Measurements from ENCODE around the gene MTMR12. TPM values are rescaled to one million over a fixed set of nuclear protein-coding genes. Genes with fewer than 3 reads are reported as not detected.

MTMR12 gene
- total and polyA plus RNA-seq, 2 of the 13 experiments (the other 11 are each of a cell fraction or from before 2014, with no cell fraction given) = 23.4 to 36.6 TPM

DNA sequence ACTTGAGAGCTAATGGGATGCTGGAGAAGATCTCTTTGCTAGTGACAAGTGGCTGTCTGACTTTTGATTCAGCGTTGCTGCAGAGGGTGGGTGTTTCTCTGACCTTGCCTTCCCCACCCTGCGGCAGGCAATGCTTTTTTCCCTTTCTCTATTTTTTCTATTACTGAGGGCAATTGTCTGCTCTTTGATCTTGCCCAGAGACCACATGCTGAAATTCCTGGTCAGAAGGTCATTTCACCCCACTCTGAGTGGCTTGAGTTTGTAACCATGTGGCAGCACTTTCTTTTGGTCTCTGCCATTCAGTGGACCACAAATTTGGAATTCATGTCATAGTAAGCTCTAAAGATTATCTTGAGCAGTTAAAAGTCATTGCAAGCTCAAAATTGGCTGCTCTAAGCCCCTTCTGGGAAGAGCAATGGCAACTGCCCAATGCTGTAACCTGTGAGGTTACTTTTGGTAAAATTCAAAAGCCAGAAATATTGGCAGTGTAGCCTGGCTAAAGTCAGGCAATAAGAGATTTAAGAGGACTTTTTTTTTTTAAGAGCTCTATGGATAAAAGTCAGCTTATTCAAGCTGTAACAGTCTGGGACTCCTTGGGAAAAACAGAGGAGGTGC, 30.4 kb upstream of the MTMR12 start:
- Histone ChIP-seq H3K79me2 (ENCODE audit: insufficient read depth, low read length) (no peaks in the 10 kb centered on the region), H3K9ac (ENCODE audit: insufficient read depth, low read depth, low read length) (peak overlapping the region; percentile 13; the same call in 1 of the 2 replicates), H4K20me1 (ENCODE audit: insufficient read depth, low read length) (no peaks in the 10 kb centered on the region), H3K9me3 (ENCODE audit: low read length) (peaks cover 41% of the 10 kb centered on the region), H2AFZ (ENCODE audit: low read length) (peak overlapping the region; percentile 15), H3K27ac (ENCODE audit: extremely low read length, insufficient read depth, low read length) (peak overlapping the region; percentile 61), H3K4me2 (ENCODE audit: low read depth, low read length) (peak overlapping the region; percentile 46), H3K36me3 (replicated peaks in 1 of 2; ENCODE audit: control insufficient read depth in 1 of 2, insufficient read depth in 2 of 2, low read length in 2 of 2) (no peaks in the 10 kb centered on the region), H3K4me1 (ENCODE audit: insufficient read depth, low read length) (peaks cover 28% of the 10 kb centered on the region), H3K4me3 (replicated peaks in 1 of 3; ENCODE audit: insufficient read depth in 1 of 3, low read depth in 2 of 3, low read length in 3 of 3) (peak overlapping the region in 1 of 3 experiments; percentile 29; a peak in 1 of 6 replicates), H3K27me3 (ENCODE audit: control insufficient read depth in 1 of 2, insufficient read depth in 2 of 2, low read length in 2 of 2) (no peaks in the 10 kb centered on the region)
- POLR2A ChIA-PET = interaction anchor here (0.8 kb wide), 1 partner anchor 109 kb away, joined by 3 read pairs; no protein-coding TSS in a partner anchor
- BruUV-seq (replicated peaks) = no TSS peak
- in situ Hi-C loops (cut with HindIII; ENCODE audit: extremely low pct_ligation_motif_present, low pct_unique_long_range_greater_than_20kb) = no loop called here
- peak; percentile 76 for DNase-seq (ENCODE audit: low spot score)
- intact Hi-C loops (cut with micrococcal nuclease; ENCODE audit: unreplicated experiment) = no loop called here
- 8% methylated on average over 2 of the region's 2 CpGs for WGBS (ENCODE audit: low lambda C conversion rate)
- CTCF ChIA-PET (ENCODE audit: low intra/inter-chr PET ratio, low total read pairs) = no interaction called here
- FAIRE-seq = peak; percentile 81
- peak; percentile 93 for ATAC-seq
- TF ChIP-seq SMAD1 (CRISPR knock-in tag; IDR thresholded peaks at IDR 0.05; ENCODE audit: borderline replicate concordance, low read depth) (no peak), KLF16 (CRISPR knock-in tag; IDR thresholded peaks at IDR 0.05) (peak in 1 of 2 experiments; percentile 32; a peak in 1 of 4 replicates), DMAP1 (CRISPR knock-in tag; IDR thresholded peaks at IDR 0.05) (peak; percentile 79; the same call in 1 of the 2 replicates), ZNF431 (CRISPR knock-in tag; IDR thresholded peaks at IDR 0.05; ENCODE audit: borderline replicate concordance, low read depth) (no peak), ZNF788 (CRISPR knock-in tag; IDR thresholded peaks at IDR 0.05; ENCODE audit: borderline replicate concordance) (no peak), SAFB2 (CRISPR knock-in tag; IDR thresholded peaks at IDR 0.05; ENCODE audit: borderline replicate concordance, low read depth) (no peak), ARNTL (CRISPR knock-in tag; IDR thresholded peaks at IDR 0.05) (no peak), ZIK1 (CRISPR knock-in tag; IDR thresholded peaks at IDR 0.05; ENCODE audit: borderline replicate concordance, low read depth) (no peak), GTF3A (CRISPR knock-in tag; conservative IDR thresholded peaks at IDR 0.05) (no peak)
- TF ChIP-seq, protein P1, sequence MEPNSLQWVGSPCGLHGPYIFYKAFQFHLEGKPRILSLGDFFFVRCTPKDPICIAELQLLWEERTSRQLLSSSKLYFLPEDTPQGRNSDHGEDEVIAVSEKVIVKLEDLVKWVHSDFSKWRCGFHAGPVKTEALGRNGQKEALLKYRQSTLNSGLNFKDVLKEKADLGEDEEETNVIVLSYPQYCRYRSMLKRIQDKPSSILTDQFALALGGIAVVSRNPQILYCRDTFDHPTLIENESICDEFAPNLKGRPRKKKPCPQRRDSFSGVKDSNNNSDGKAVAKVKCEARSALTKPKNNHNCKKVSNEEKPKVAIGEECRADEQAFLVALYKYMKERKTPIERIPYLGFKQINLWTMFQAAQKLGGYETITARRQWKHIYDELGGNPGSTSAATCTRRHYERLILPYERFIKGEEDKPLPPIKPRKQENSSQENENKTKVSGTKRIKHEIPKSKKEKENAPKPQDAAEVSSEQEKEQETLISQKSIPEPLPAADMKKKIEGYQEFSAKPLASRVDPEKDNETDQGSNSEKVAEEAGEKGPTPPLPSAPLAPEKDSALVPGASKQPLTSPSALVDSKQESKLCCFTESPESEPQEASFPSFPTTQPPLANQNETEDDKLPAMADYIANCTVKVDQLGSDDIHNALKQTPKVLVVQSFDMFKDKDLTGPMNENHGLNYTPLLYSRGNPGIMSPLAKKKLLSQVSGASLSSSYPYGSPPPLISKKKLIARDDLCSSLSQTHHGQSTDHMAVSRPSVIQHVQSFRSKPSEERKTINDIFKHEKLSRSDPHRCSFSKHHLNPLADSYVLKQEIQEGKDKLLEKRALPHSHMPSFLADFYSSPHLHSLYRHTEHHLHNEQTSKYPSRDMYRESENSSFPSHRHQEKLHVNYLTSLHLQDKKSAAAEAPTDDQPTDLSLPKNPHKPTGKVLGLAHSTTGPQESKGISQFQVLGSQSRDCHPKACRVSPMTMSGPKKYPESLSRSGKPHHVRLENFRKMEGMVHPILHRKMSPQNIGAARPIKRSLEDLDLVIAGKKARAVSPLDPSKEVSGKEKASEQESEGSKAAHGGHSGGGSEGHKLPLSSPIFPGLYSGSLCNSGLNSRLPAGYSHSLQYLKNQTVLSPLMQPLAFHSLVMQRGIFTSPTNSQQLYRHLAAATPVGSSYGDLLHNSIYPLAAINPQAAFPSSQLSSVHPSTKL (CRISPR knock-in tag; IDR thresholded peaks at IDR 0.05) = peak; percentile 67
- TF ChIP-seq, protein P2, sequence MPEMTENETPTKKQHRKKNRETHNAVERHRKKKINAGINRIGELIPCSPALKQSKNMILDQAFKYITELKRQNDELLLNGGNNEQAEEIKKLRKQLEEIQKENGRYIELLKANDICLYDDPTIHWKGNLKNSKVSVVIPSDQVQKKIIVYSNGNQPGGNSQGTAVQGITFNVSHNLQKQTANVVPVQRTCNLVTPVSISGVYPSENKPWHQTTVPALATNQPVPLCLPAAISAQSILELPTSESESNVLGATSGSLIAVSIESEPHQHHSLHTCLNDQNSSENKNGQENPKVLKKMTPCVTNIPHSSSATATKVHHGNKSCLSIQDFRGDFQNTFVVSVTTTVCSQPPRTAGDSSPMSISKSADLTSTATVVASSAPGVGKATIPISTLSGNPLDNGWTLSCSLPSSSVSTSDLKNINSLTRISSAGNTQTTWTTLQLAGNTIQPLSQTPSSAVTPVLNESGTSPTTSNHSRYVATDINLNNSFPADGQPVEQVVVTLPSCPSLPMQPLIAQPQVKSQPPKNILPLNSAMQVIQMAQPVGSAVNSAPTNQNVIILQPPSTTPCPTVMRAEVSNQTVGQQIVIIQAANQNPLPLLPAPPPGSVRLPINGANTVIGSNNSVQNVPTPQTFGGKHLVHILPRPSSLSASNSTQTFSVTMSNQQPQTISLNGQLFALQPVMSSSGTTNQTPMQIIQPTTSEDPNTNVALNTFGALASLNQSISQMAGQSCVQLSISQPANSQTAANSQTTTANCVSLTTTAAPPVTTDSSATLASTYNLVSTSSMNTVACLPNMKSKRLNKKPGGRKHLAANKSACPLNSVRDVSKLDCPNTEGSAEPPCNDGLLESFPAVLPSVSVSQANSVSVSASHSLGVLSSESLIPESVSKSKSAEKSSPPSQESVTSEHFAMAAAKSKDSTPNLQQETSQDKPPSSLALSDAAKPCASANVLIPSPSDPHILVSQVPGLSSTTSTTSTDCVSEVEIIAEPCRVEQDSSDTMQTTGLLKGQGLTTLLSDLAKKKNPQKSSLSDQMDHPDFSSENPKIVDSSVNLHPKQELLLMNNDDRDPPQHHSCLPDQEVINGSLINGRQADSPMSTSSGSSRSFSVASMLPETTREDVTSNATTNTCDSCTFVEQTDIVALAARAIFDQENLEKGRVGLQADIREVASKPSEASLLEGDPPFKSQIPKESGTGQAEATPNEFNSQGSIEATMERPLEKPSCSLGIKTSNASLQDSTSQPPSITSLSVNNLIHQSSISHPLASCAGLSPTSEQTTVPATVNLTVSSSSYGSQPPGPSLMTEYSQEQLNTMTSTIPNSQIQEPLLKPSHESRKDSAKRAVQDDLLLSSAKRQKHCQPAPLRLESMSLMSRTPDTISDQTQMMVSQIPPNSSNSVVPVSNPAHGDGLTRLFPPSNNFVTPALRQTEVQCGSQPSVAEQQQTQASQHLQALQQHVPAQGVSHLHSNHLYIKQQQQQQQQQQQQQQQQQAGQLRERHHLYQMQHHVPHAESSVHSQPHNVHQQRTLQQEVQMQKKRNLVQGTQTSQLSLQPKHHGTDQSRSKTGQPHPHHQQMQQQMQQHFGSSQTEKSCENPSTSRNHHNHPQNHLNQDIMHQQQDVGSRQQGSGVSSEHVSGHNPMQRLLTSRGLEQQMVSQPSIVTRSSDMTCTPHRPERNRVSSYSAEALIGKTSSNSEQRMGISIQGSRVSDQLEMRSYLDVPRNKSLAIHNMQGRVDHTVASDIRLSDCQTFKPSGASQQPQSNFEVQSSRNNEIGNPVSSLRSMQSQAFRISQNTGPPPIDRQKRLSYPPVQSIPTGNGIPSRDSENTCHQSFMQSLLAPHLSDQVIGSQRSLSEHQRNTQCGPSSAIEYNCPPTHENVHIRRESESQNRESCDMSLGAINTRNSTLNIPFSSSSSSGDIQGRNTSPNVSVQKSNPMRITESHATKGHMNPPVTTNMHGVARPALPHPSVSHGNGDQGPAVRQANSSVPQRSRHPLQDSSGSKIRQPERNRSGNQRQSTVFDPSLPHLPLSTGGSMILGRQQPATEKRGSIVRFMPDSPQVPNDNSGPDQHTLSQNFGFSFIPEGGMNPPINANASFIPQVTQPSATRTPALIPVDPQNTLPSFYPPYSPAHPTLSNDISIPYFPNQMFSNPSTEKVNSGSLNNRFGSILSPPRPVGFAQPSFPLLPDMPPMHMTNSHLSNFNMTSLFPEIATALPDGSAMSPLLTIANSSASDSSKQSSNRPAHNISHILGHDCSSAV (CRISPR knock-in tag; IDR thresholded peaks at IDR 0.05; ENCODE audit: borderline replicate concordance) = no peak

All from HepG2 (cell line).